GM21529 (cell line): ENCODE measurements around the gene VAV2.

Experiments used
- ATAC-seq: cut with Tn5 transposase; IDR thresholded peaks from one replicate; pipeline ENCODE4 v1.9.1; 2021; ENCODE audit not compliant: unreplicated experiment

VAV2 gene

GRCh38 chr9:133841167-133841812 lies 150.8 kb downstream of the VAV2 start:
- ATAC-seq = no peak

DNA sequence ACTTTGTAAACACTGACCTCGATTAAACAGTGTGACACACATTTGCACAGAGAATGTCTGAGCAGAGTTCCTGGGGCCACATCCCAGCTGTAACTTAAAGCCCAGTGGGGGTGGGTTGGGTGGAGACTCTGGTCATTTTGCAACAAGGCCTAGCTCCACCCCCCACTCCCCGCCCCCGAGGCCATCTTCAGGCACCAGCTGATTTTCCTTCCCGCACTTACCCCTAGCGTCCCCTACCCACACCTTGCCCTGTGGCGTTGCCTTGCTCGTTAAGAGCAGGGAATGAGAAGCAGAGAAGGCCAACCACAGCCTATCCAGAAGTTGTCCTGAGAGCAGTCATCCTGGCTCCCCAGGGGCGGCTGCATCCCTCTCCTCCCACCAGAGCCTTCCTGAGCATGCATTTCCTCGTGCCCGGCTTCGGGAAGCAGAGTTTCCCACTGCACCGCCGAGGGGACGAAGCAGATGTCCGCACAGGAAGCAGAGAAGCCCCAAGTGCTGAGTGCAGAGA lies 152.2 kb downstream of the VAV2 start:
- ATAC-seq = no peak

- ATAC-seq = no peak
Observed at GRCh38 chr9:133838859-133839507, 153.1 kb downstream of the VAV2 start.

DNA sequence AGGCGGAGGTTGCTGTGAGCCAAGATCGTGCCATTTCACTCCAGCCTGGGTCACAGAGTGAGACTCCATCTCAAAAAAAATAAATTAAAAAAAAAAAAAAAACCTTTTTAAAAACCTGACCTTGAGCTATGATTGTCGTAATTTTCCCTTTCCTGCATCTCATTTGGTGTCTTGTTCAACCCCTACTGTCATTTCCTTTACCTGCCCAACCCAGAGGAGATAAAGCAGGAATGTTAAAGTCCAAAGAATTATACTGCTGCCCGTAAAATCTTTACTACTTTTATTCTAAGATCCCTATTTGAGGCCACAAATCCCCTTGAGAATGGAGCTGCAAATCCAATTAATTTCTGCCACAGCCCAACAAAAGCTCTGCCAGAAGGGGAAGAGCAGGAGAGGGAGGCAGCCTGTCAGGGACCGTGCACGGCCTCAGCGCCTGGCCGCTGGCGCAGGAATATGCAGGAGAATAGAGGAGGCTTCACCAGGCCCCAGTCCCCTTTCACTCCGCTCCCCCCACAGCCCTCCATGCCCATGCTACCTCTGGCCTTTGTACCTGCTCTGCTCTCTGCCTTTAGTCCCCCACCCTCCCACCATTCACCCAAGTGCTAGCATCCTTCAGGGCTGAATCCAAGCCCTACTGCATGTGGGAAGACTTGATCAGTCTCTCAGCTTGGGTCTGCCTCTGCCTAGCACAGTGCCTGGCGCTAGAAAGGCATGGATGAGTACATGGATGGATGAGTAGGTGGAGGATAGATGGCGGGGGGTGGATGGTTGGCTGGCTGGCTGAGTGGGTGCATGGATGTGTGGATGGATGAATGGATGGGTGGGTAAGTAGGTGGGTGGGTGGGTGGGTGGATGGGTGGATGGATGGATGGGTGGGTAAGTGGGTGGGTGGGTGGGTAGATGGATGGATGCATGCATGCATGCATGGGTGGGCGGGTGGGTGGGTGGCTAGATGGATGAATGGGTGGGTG lies 154.2 kb downstream of the VAV2 start:
- no peak for ATAC-seq

DNA sequence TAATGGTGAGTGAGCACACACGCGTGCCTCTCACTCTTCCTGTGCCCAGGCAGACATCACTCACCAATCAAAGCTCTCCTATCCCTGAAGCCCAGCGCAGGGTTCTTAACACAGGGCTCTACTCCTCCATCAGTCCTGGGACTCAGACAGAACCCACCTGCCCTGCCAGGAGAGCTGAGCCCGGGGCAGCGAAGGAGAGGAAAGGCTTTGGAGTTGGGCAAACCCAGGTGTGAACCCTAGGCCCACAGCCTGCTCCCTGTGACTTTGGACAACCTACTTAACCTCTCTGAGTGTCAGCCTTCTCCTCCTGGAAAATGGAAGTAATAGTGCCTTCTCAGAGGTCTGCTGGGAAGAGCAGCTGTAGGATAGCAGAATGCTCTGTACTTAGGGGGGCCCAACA lies 155.3 kb downstream of the VAV2 start:
- no peak for ATAC-seq

DNA sequence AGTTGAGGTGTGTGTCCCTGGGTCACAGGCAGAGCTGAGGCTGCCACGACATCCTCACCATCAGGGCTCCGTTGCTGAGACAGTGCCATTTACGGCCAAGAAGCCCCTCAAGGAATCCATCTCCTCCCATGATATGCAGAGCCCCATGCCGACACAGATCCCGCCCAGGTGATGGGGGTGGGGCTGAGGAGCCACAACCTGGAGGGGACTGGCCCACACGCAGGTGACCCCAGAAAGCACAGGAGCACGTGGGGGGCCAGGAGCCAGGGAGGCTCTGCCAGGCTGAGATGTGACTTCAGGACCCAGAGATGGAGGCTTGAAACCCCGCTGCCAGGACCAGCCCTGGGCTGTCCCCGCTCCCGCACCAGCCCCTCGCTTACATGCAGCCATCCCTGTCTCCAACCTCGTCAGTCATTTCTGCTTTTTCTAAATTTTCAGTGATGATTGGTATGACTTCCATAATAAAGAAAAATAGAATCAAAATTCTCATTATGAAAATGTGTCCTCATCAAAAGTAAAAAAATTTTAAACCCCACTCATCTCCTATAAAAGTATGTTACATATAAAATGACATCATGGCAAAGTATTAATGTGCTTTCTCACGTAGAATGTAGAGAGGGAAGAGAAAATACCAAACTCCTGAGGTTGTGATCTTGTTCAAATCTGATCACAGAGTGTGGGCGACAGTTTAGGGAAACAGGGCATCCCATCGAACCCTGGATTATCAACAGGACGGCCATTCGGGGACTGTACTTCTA lies 155.9 kb downstream of the VAV2 start:
- ATAC-seq = no peak

- ATAC-seq = no peak
Observed at GRCh38 chr9:133835262-133835901, 156.7 kb downstream of the VAV2 start.

GRCh38 chr9:133834080-133834976 lies 157.8 kb downstream of the VAV2 start:
- ATAC-seq = no peak

- ATAC-seq = no peak
Observed at GRCh38 chr9:133833388-133834025, 158.6 kb downstream of the VAV2 start.

DNA sequence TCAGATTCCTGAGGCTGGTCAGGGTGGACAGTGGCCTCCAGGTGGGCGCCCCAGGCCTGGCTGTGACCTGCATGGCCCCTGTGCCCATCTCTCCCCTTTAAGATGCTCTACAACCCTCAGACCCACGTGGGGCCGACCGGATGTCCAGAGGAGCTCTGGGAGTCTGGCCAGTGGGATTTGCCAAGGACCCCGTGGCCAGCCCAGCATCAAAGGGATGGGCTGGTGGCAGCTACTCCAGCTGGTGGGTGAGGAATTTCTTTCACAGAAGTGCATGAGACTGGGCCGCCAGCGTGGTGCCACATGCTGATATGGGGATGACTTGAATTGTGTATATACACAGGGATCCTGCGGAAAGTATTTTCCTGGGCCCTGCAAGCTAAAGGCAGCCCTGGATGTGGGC lies 159.2 kb downstream of the VAV2 start:
- no peak for ATAC-seq

- ATAC-seq = no peak
Observed at GRCh38 chr9:133830711-133831110, 161.4 kb downstream of the VAV2 start.

DNA sequence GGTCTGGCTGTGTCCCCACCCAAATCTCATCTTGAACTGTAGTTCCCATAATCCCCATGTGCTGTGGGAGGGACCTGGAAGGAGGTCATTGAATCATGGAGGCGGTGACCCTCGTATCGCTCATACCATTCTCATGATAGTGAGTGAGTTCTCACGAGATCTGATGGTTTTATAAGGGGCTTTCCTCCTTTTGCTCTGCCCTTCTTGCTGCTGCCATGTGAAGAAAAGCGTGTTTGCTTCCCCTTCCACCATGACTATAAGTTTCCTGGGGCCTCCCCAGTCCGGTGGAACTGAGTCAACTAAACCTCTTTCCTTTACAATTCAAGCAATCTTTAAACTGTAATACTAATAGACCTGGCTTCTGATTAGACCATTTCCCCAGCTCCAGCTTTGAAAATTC lies 161.8 kb downstream of the VAV2 start:
- ATAC-seq = no peak

DNA sequence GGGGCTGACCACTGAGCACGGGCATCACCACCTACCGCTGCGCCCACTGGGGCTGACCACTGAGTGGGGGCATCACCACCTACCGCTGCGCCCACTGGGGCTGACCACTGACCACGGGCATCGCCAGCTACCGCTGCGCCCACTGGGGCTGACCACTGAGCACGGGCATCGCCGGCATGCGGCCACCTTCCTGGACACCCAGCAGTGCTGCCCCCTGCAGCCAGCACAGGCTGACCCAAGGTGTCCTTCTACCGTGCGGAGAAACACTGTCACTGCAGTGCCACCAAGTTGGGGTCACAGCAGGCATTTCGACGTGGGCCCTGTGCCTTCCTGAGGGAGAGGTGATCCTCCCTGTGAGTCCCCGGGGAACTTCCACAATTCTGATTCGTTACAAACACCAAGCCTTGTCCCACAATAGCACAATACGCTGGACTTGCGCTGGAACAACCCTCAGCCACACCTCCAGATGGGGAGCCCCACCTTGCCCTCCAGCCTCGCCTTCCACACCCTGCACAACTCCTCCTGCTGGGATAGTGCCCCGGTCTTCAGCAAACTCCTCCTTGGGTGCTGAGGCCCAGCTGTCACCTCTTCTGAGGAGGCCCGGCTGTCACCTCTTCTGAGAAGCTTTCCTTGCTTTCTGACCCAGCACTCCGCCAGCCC lies 163.7 kb downstream of the VAV2 start:
- ATAC-seq = no peak

- ATAC-seq = no peak
Observed at GRCh38 chr9:133826289-133827085, 165.6 kb downstream of the VAV2 start.

DNA sequence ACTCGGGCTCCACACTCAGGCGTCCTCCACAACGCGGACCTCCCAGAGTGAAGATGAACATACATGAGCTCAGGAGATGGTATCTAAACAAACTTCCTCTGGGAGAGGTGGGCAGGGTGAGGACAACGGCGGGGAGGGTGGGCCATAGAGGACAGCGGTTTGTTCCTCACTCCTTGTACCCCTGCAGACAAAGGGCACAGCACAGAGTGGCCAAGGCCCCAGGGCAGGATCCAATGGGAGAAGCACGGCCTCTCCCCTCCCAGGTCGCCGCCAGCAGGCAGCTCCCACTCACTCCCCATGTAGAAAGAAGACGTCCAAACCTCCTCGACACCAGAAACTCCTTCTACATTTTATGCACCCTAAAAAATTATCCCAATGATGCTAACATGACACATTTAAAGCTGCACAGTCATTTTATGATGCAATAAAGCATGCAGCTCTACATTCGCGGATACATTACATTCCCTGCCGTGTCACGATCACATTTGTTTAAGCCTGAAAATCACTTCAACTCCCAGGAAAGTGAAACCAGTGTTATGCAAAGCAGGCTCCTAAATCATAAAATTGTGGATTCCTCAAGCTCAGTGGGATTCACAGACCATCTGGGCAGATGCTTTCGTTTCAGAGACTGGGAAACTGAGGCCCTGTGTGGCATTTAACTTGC lies 166.4 kb downstream of the VAV2 start:
- no peak for ATAC-seq

DNA sequence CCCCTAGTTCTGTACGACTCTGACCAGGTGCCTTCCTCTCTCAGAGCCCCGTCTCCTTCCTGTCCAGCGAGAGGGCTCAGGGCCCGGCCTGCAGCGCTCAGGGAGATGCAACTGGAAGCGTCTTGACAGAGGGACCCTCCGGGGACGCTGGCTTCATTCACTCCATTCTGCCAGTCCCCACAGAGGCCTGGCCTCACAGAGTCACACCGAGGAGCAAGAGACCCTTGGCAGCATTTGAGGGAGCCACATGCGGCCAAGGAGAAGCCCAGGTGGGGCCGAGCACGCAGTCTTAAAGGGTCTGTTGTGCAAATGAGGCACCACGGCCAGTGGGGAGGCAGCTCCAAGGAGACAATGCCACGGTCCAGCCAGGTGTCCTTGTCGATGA lies 167.3 kb downstream of the VAV2 start:
- no peak for ATAC-seq
